Fibroblast of skin of right biceps (primary cell): ENCODE measurements around the gene DCAF7.

Source experiments
- DNase-seq: peaks from one replicate; pipeline ENCODE4 v3.0.0-alpha.2; 2013

Gene DCAF7

GRCh38 chr17:63634163-63634562 is 83.9 kb downstream of the DCAF7 start:
- DNase-seq: peak; percentile 14

DNA sequence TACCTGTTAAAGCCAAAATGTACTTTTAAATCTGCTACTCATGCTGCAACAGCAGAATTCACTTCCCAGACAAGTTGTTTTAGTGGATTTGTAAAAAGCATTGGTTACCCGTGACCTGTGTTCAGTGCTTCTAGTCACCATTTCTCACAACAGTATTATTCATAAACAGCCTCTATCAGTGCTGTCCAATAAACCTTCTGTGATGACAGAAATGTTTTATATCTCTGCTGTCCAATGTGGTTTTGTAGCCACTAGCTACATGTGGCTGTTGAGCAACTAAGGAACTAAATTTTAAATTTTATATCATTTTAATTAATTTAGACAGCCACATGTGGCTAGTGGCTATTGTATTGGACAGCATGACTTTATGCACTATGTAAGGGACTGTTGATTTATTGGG is 84.5 kb downstream of the DCAF7 start:
- DNase-seq: no peak

GRCh38 chr17:63635290-63635689 is 85.0 kb downstream of the DCAF7 start:
- DNase-seq: no peak

DNA sequence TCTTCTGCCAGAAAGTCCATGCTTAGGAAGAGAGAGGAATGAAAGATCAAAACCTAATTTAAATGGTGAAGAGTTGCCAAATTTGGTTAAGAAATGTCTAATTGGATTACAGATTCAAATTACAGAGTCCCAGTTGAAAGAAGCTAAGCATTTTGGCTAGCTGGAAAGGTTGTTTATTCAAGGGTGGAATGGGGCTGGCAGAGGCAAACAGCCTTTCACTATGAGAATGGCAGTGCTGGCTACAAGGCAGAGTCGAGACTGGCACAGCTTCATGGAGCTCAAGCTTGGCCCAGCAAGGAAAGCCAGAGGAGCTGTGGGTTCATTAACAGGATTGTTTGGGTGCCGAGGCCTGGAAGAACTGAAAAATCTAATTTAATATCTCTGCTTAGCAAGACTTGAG is 85.5 kb downstream of the DCAF7 start:
- no peak for DNase-seq

- DNase-seq: no peak
These were observed 88.8 kb downstream of the DCAF7 start for GRCh38 chr17:63639125-63639524.

DNA sequence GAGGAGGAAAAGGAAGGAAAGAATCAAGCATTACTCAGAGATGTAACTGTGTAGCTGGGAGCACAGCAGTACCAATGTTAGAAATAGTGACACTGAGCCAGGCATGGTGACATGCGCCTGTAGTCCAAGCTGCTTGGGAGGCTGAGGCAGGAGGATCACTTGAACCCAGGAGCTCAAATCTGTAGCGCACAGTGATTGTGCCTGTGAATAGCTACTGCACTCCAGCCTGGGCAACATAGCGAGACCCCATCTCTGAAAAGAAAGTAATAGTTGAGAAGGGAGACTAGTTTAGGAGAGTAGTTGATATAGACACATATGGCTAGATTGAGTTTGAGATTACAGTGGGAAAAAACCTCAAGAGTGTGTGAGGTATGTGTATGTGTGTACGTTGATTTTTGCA is 89.8 kb downstream of the DCAF7 start:
- no peak for DNase-seq

GRCh38 chr17:63641692-63642448 is 91.6 kb downstream of the DCAF7 start:
- DNase-seq: no peak
